ENCODE data around the gene ARCN1. TPM values are rescaled to one million over a fixed set of nuclear protein-coding genes. Genes with fewer than 3 reads are reported as not detected.
A peak's percentile ranks its signal among the peaks of the same experiment; 100 is the strongest.

The ARCN1 gene
- polyA plus RNA-seq (2013, experiment 1 of 2) = 251 TPM
- 261 TPM for polyA plus RNA-seq (2013, experiment 2 of 2)

DNA sequence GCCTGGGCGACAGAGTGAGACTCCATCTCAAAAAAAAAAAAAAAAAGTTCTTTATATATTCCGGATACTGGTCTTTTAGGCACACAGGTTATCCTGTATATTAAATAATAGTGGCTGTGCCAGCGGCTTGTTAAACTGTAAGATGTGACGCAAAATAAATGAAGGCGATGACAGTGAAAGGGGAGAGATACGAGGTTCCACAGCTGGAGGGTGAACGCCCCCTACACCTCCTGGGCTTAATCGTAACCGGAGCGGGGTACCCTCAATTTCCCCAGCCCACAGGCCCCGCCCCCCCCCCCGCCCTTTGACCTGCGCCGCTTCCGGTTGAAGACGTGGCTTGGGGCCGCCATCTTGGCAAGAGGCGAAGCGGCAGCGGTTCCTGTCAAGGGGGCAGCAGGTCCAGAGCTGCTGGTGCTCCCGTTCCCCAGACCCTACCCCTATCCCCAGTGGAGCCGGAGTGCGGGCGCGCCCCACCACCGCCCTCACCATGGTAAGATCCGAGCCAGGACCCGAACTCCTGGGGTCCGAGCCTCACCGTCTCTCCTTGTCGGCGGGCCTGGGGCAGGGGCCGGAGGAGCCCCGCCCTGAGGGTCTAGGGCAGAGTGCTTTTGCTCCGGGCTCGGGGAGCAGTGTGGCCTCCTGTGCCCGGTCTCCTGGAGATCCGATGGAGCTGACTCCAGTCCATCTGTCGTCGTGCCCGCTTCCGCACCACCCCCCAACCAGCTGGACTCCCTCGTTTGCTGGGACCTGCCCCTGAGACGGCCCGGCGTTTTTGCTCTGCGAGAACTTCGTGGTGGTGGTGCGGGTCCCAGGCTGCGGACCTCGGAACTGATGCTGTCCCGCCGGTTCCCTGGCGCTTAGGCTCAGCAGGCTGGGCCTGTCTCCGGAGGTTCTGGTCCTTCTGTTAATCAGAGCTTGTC, at the start of gene ARCN1:
Gene ARCN1, plus strand, starts transcription at position 349 of the 920 bp plus-strand sequence. Its CDS starts 139 bp downstream, at position 488.
- H3K79me1 ChIP-seq (replicated peaks; ENCODE audit: low read length, poor library complexity, severe bottlenecking) = no peaks in the 10 kb centered on the region
- H2AK5ac ChIP-seq (ENCODE audit: low read length, severe bottlenecking) = peak within 1 kb of the TSS; percentile 79
- peak within 1 kb of the TSS; percentile 100 for H2BK120ac ChIP-seq (ENCODE audit: low read depth, low read length)

DNA sequence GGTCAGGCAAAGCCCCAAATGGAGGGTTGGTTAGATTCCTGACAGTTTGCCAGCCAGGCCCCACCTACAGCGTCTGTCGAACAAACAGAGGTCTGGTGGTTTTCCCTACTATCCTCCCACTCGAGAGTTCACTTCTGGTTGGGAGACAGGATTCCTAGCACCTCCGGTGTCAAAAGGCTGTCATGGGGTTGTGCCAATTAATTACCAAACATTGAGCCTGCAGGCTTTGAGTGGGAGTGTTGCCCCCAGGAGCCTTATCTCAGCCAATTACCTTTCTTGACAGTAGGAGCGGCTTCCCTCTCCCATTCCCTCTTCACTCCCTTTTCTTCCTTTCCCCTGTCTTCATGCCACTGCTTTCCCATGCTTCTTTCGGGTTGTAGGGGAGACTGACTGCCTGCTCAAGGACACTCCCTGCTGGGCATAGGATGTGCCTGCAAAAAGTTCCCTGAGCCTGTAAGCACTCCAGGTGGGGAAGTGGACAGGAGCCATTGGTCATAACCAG, 49.6 kb upstream of the ARCN1 start:
- Histone ChIP-seq H3K4me2 (ENCODE audit: low read length, poor library complexity, severe bottlenecking) (no peak overlapping the region), H2BK120ac (ENCODE audit: low read depth, low read length) (no peak overlapping the region), H4K8ac (ENCODE audit: low read length) (no peak overlapping the region), H4K91ac (ENCODE audit: low read length) (no peak overlapping the region), H3K36me3 (ENCODE audit: control insufficient read depth in 1 of 2, insufficient read depth in 2 of 2, low read depth in 1 of 2, low read length in 2 of 2) (peaks cover 49 to 82% of the 10 kb centered on the region in 2 experiments), H3K9ac (ENCODE audit: low read length) (peak overlapping the region; percentile 1), H2BK12ac (ENCODE audit: low read length in 2 of 2) (no peak overlapping the region), H3K27ac (ENCODE audit: low read length, poor library complexity, severe bottlenecking) (no peak overlapping the region), H3K27me3 (ENCODE audit: control insufficient read depth in 1 of 2, insufficient read depth in 1 of 2, low read length in 2 of 2) (no peaks in the 10 kb centered on the region), H2AK5ac (ENCODE audit: low read length, severe bottlenecking) (no peak overlapping the region), H3K79me1 (replicated peaks; ENCODE audit: low read length, poor library complexity, severe bottlenecking) (peaks cover 8% of the 10 kb centered on the region), H3K18ac (ENCODE audit: low read depth in 1 of 2, low read length in 2 of 2) (no peak overlapping the region), H3K9me3 (ENCODE audit: control insufficient read depth, low read length) (no peaks in the 10 kb centered on the region), H2BK15ac (ENCODE audit: low read depth, poor library complexity, severe bottlenecking) (no peak overlapping the region), H3K23ac (ENCODE audit: low read length in 2 of 2) (no peak overlapping the region), H3K4me3 (ENCODE audit: insufficient read depth in 1 of 2, low read depth in 1 of 2, low read length in 2 of 2) (no peak overlapping the region), H2BK5ac (ENCODE audit: low read depth, low read length, poor library complexity, severe bottlenecking) (no peak overlapping the region), H3K14ac (ENCODE audit: low read length in 2 of 2) (no peak overlapping the region), H3K4ac (ENCODE audit: low read depth in 1 of 2, low read length in 2 of 2) (no peak overlapping the region), H2AFZ (ENCODE audit: low read depth, low read length) (no peak overlapping the region), H3K4me1 (ENCODE audit: control insufficient read depth, insufficient read depth, low read depth, low read length) (no peaks in the 10 kb centered on the region)
- DNase-seq = peak; percentile 38
- 65% methylated on average over 6 of the region's 6 CpGs for WGBS

More for the DNA sequence above, at the start of gene ARCN1:
- Histone ChIP-seq H2AFZ (ENCODE audit: low read depth, low read length) (peak within 1 kb of the TSS; percentile 64), H2BK5ac (ENCODE audit: low read depth, low read length, poor library complexity, severe bottlenecking) (peak within 1 kb of the TSS; percentile 98), H3K14ac (ENCODE audit: low read length in 2 of 2) (peak within 1 kb of the TSS in 1 of 2 experiments; percentile 99), H3K9me3 (ENCODE audit: control insufficient read depth, low read length) (no peaks in the 10 kb centered on the region), H4K91ac (ENCODE audit: low read length) (peak within 1 kb of the TSS; percentile 100), H3K4me1 (ENCODE audit: control insufficient read depth, insufficient read depth, low read depth, low read length) (peaks cover 5% of the 10 kb centered on the region), H2BK12ac (ENCODE audit: low read length in 2 of 2) (peak within 1 kb of the TSS in 1 of 2 experiments; percentile 65), H2BK15ac (ENCODE audit: low read depth, poor library complexity, severe bottlenecking) (peak within 1 kb of the TSS; percentile 97), H3K18ac (ENCODE audit: low read depth in 1 of 2, low read length in 2 of 2) (peak within 1 kb of the TSS; percentile 99 to 100), H3K27me3 (ENCODE audit: control insufficient read depth in 1 of 2, insufficient read depth in 1 of 2, low read length in 2 of 2) (no peaks in the 10 kb centered on the region), H3K27ac (ENCODE audit: low read length, poor library complexity, severe bottlenecking) (peak within 1 kb of the TSS; percentile 98), H3K9ac (ENCODE audit: low read length) (peak within 1 kb of the TSS; percentile 100), H3K4me3 (ENCODE audit: insufficient read depth in 1 of 2, low read depth in 1 of 2, low read length in 2 of 2) (peak within 1 kb of the TSS; percentile 85 to 98), H4K8ac (ENCODE audit: low read length) (peak within 1 kb of the TSS; percentile 99), H3K36me3 (ENCODE audit: control insufficient read depth in 1 of 2, insufficient read depth in 2 of 2, low read depth in 1 of 2, low read length in 2 of 2) (peaks cover 2 to 9% of the 10 kb centered on the region in 2 experiments), H3K23ac (ENCODE audit: low read length in 2 of 2) (peak within 1 kb of the TSS in 1 of 2 experiments; percentile 93), H3K4me2 (ENCODE audit: low read length, poor library complexity, severe bottlenecking) (peak within 1 kb of the TSS; percentile 63), H3K4ac (ENCODE audit: low read depth in 1 of 2, low read length in 2 of 2) (peak within 1 kb of the TSS; percentile 99 to 100)
- DNase-seq = peak; percentile 83
- under 1% methylated on average over 45 of the region's 55 CpGs for WGBS

DNA sequence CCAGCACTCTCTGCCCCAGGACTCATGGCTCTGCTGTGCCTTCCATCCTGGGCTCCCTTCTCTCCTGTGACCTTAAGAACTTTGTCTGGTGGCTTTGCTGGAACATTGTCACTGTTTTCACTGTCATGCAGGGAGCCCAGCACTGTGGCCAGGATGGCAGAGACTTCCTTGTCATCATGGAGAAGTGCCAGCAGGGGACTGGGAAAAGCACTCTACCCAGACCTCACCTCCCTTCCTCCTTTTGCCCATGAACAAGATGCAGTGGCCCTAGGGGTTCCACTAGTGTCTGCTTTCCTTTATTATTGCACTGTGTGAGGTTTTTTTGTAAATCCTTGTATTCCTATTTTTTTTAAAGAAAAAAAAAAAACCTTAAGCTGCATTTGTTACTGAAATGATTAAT, 47.9 kb upstream of the ARCN1 start:
- Histone ChIP-seq H4K91ac (ENCODE audit: low read length) (no peak overlapping the region), H2BK15ac (ENCODE audit: low read depth, poor library complexity, severe bottlenecking) (no peak overlapping the region)

More for the DNA sequence above, 47.9 kb upstream of the ARCN1 start:
- Histone ChIP-seq H3K9me3 (ENCODE audit: control insufficient read depth, low read length) (no peaks in the 10 kb centered on the region), H3K79me1 (replicated peaks; ENCODE audit: low read length, poor library complexity, severe bottlenecking) (peaks cover 13% of the 10 kb centered on the region), H2AK5ac (ENCODE audit: low read length, severe bottlenecking) (no peak overlapping the region), H3K14ac (ENCODE audit: low read length in 2 of 2) (no peak overlapping the region), H3K4ac (ENCODE audit: low read depth in 1 of 2, low read length in 2 of 2) (no peak overlapping the region), H2BK5ac (ENCODE audit: low read depth, low read length, poor library complexity, severe bottlenecking) (no peak overlapping the region), H3K4me1 (ENCODE audit: control insufficient read depth, insufficient read depth, low read depth, low read length) (peaks cover 5% of the 10 kb centered on the region), H3K27ac (ENCODE audit: low read length, poor library complexity, severe bottlenecking) (no peak overlapping the region), H2BK12ac (ENCODE audit: low read length in 2 of 2) (no peak overlapping the region), H3K27me3 (ENCODE audit: control insufficient read depth in 1 of 2, insufficient read depth in 1 of 2, low read length in 2 of 2) (no peaks in the 10 kb centered on the region), H2BK120ac (ENCODE audit: low read depth, low read length) (no peak overlapping the region), H4K8ac (ENCODE audit: low read length) (no peak overlapping the region), H3K18ac (ENCODE audit: low read depth in 1 of 2, low read length in 2 of 2) (no peak overlapping the region), H3K4me3 (ENCODE audit: insufficient read depth in 1 of 2, low read depth in 1 of 2, low read length in 2 of 2) (no peak overlapping the region), H2AFZ (ENCODE audit: low read depth, low read length) (no peak overlapping the region), H3K9ac (ENCODE audit: low read length) (no peak overlapping the region), H3K23ac (ENCODE audit: low read length in 2 of 2) (no peak overlapping the region), H3K36me3 (ENCODE audit: control insufficient read depth in 1 of 2, insufficient read depth in 2 of 2, low read depth in 1 of 2, low read length in 2 of 2) (peaks cover 48 to 72% of the 10 kb centered on the region in 2 experiments), H3K4me2 (ENCODE audit: low read length, poor library complexity, severe bottlenecking) (no peak overlapping the region)
- no peak for DNase-seq
